ENCODE data around the gene RNASE7.

The RNASE7 gene

GRCh38 chr14:21043974-21044618 lies 1.9 kb downstream of the RNASE7 start:
- peak in 1 of 2 donors; percentile 87 for DNase-seq

GRCh38 chr14:21047378-21047781 lies 5.2 kb downstream of the RNASE7 start:
- DNase-seq: no peak

GRCh38 chr14:21048638-21049037 lies 6.5 kb downstream of the RNASE7 start:
- DNase-seq: no peak

GRCh38 chr14:21049271-21049673 lies 7.1 kb downstream of the RNASE7 start:
- DNase-seq: no peak

- DNase-seq: no peak
Measured at GRCh38 chr14:21050597-21050996, 8.4 kb downstream of the RNASE7 start.

GRCh38 chr14:21053184-21054122 lies 11.3 kb downstream of the RNASE7 start:
- DNase-seq: no peak

GRCh38 chr14:21054123-21054767 lies 12.1 kb downstream of the RNASE7 start:
- no peak for DNase-seq

- DNase-seq: no peak
Measured at GRCh38 chr14:21054768-21055145, 12.6 kb downstream of the RNASE7 start.

GRCh38 chr14:21055432-21056117 lies 13.4 kb downstream of the RNASE7 start:
- DNase-seq: no peak

- DNase-seq: no peak
Measured at GRCh38 chr14:21056520-21057163, 14.5 kb downstream of the RNASE7 start.

GRCh38 chr14:21057803-21058675 lies 15.9 kb downstream of the RNASE7 start, which contains the start of gene RNASE8:
Gene RNASE8, plus strand, starts transcription at chr14:21057822. Its CDS starts 71 bp downstream, at chr14:21057893.
- no peak for DNase-seq

GRCh38 chr14:21058903-21059302 lies 16.7 kb downstream of the RNASE7 start:
- no peak for DNase-seq

- no peak for DNase-seq
Measured at GRCh38 chr14:21059842-21060613, 17.9 kb downstream of the RNASE7 start.

- no peak for DNase-seq
Measured at GRCh38 chr14:21060614-21061346, 18.6 kb downstream of the RNASE7 start.

GRCh38 chr14:21061347-21061668 lies 19.1 kb downstream of the RNASE7 start:
- no peak for DNase-seq

- DNase-seq: no peak
Measured at GRCh38 chr14:21063479-21063878, 21.3 kb downstream of the RNASE7 start.

GRCh38 chr14:21066882-21067502 lies 24.8 kb downstream of the RNASE7 start:
- DNase-seq: peak in 1 of 2 donors; percentile 10

- peak in 1 of 2 donors; percentile 47 for DNase-seq
Measured at GRCh38 chr14:21068521-21069387, 26.6 kb downstream of the RNASE7 start.
